GM15510 (cell line): Measurements from ENCODE around the gene TRIM5.

Experiments
- POLR2A ChIP-seq: IDR thresholded peaks from 3 replicates; pipeline ENCODE4 v1.6.1; 2011; ENCODE audit warnings: borderline replicate concordance; ENCODE audit not compliant: insufficient read length; ENCODE audit errors: extremely low read depth

Gene TRIM5

DNA sequence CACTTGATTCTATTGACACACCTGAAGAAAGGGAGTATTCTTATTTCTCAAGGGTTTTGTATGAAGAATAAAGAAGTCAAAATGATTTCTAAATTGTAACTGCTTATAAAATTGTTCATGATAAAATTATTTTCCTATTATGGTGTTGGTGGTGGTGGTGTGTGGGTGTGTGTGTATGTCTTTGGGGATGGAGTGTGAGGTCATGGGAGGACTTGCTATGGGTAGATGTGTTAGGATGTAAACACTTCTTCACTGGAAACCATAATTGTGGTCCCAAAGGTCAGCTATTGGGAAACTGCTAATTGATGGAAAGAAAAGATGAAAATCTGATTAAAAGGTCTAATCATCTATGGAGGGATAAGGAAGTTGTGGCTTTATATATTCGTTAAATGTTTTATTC, 9.8 kb upstream of the TRIM5 start:
- TF ChIP-seq POLR2A, result no peak

DNA sequence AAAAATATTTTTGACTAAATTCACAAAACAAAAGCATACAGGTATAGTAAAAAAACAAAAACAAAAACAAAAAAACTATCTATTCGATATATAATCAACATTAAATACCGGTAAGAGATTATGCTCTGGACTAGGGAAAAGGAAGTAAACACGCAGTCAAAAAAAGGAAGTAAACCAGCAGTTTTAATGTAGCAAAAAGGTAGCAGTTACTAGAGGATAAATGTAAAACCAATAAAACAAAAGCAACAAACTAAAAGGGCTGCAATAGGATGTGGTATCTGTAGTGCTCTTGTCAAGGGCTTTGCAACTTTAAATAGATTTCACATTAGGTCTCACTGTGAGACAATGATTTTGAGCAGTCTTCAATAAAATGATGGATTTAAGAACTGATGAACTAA, 7.1 kb upstream of the TRIM5 start:
- no peak for TF ChIP-seq POLR2A

DNA sequence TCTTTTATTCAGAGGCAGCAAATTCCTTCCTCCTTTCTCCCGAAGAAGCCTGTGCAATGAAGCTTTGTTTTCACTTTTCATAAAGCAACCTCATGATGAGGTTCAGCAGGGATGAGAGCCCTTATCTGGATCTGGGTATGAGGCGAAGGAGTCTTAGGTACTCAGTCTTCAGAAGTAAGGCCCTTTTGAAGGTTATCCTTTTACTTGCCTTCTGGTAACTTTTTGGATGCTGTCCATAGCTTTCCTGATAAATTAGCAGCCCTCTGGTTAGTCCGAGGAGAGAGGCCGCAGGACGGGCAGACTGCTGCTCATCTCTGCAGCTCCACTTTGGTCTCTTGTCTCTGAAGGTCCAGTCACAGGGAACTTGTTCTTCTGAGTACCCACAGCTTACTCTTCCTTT, 5.9 kb upstream of the TRIM5 start:
- TF ChIP-seq POLR2A, result no peak

DNA sequence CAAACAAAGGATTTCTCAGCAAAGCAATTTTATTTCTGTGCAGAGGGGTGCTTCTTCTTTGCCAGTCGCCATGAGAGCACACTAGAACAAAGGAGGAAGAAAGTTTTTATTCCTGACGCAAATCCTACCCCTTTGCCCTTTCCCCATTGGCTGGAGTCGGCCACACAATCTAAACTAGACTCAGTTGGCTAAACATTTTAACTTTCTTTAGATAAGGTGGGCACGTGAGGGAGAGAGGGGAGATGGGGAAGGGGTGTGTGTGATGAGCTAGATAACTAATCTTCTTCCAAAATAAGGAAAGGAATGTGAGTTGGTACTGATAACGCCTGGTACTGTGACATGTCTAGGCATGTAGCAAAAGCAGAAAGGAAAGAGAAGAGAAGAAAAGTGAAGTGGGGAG, 5.3 kb upstream of the TRIM5 start:
- no peak for TF ChIP-seq POLR2A

DNA sequence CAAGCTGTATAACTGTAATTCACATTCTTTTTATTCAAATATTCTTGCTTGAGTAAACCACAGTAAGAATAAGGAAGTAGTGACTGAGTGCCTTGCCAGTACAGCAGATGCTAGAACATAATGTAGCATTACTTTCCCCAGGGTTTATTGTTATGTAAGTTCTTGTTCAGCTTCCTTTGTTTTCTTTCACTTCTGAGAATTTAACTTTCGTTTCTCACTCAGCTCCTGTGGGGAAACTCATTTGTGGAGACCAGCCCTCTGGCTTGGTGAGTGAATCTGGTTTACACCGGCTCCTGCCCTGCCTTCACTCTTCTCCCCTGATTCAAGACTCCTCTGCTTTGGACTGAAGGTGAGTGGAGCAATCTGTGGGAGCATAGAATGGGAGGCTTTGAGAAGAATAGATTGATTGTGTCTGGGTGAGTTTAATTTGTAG, 4.7 kb upstream of the TRIM5 start, which contains the start of gene TRIM22:
Gene TRIM22, plus strand, starts transcription at position 240 of the 433 bp plus-strand sequence. CDS start 6,443 bp downstream, outside the sequence.
- peak; percentile 58 for TF ChIP-seq POLR2A

DNA sequence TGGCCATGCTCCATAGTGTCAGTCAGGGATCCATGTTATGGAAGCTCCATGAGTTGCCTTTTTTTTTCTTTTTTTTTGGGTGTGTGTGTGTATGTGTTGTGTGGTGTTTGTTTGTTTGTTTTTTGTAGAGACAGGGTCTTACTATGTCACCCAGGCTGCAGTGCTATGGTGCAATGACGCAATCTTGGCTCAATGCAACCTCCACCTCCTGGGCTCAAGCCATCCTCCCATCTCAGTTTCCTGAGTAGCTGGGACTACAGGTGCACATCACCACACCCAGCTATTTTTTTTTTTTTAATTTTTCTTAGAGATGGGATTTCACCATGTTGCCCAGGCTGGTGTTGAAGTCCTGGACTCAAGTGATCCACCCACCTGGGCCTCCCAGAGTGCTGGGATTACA, 3.6 kb upstream of the TRIM5 start:
- no peak for TF ChIP-seq POLR2A

DNA sequence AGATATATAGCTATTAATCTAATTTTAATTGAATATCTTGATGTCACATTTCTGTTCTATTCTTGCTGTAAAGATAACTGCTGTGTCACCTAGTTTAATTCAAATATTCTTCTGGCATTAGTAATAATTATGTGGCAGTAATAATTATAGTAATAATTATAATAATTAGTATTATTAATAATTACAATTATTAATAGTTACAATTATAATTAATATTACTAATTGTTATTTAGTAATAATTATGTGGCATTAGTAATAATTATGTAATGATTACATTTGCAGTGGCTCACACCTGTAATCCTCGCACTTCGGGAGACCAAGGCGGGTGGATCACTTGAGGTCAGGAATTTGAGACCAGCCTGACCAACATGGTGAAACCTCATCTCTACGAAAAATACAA, 1.6 kb upstream of the TRIM5 start:
- TF ChIP-seq POLR2A, result no peak

DNA sequence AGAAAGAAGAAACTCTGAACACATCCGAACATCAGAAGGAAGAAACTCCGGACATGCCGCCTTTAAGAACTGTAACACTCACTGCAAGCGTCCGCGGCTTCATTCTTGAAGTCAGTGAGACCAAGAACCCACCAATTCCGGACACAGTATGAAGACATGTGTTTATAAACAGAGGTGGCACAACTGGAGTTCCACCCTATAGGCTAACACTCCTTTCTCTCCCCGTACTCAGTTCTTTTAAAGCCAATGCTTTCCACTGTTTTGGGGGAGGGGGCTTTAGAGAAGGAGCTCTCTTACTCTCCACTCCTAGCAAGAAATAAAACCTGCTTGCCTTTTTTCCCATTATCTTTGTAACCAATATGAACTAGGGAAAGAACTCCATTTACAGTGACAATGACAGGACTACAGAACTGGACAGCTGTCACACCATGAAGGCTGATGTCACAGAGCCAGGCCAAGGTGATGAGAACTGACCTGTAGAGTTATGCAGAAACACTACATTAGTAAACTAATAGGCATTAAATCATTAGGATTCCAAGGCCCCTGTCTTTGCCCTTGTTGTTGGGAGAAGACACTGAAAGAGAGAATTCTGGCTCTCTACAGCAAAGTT, 733 bp downstream of the TRIM5 start:
- no peak for TF ChIP-seq POLR2A

DNA sequence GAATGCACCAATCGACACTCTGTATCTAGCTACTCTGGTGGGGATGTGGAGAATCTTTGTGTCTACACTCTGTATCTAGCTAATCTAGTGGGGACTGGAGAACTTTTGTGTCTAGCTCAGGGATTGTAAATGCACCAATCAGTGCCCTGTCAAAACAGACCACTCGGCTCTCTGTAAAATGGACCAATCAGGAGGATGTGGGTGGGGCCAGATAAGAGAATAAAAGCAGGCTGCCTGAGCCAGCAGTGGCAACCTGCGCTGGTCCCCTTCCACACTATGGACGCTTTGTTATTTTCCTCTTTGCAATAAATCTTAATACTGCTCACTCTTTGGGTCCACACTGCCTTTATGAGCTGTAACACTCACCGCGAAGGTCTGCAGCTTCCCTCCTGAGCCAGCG, 1.3 kb downstream of the TRIM5 start:
- TF ChIP-seq POLR2A, result peak; percentile 32

DNA sequence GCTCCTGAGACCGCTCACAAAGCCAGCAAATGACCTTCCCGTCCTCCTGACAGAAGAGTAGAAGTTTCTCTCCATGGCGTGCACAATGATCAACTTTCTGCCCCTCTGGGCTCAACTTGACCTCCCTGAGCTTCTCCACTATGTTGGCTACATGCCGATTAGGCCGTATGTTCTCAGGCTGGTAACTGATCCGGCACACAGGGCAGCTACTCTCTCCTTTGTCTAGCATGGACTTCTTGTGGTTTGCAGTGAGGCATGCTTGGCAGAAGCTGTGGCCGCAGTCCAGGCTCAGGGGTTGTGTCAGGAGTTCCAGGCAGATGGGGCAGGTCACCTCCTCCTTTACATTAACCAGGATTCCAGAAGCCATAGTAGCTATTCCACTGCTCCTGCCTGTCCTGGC, 5.1 kb downstream of the TRIM5 start:
- no peak for TF ChIP-seq POLR2A

DNA sequence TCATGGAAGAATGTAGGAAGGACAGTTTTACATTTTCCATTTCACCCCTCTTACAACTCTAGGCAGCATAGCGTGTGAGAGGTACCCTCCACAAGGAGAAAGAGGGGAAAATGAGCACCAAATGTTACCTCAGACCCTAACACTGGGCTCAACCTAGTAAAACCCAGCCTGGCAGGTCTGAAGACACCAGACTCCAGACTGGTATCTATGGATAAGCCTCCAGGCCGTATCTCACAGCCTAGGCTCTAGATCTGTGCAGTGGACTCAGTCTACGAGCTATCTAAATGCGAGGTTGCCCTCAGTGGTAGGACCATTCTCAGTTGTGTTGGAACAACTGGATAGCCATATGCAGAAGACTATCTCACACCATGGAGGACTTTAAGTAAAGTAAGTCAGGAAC, 10.5 kb downstream of the TRIM5 start:
- TF ChIP-seq POLR2A, result no peak

DNA sequence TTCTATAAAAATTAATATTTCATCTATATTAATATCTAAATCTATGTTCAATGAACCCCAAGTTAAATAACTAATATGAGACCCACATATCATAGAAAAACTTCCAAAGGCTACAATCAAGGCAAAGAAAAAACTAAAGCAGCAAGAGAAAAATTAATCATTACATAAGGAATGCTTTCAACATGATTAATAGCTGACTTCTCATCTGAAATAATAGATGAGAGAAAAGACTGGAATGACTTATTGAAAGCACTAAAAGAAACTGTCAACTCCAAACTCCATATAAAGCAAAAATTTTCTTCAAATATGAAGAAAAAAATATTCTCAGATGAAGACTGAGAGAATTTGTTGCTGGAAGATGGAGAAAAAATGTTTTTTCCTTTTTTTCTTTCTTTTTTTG, 13.0 kb downstream of the TRIM5 start:
- TF ChIP-seq POLR2A, result no peak

DNA sequence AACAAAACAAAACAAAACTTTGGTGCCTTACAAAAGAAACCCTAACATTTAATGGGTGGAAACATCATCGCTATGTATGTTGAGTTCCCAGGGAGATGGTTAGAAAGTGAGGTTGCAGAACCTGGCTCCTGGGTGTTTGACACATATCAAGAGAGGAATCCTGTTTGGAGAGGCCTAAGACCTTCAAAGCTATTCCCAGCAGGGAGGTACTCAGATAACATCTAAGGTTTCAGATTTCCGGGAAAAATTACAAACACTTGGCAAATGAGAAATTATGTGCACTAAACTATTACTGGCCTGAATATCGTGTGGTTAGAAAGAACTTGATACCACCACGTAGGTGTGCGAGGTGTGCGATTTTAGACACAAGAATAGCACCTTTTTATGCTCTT, 18.5 kb downstream of the TRIM5 start:
- no peak for TF ChIP-seq POLR2A

DNA sequence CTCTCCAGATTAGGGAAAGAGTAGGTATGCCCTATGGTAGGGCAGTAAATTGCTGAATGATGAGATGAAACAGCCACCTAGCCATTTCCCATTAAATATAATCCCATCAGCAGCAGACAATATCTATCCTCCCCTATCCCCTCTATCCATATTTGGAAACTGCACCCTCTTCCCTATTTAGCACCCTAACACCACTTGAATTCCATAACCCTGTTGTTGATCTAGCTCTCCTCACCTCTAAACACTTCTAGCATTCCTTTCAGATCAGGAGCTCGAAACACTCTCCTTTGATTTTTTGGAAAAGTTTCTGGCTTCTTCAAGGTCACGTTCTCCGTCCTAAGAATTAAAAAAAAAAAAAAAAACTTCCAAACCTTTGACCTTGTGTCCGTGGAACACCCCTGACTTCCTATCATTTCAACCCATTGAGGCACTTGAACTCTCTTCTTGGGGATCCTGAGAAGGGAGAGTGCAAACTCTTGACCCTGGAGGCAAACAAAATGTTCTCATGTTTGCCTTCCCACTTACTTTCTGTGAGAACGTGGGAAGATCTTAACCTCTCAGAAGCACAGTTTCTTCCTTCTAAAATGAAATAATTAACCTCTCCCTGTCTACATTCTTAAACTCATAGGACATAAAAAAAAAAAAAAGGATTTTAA, 19.0 kb downstream of the TRIM5 start:
- TF ChIP-seq POLR2A, result no peak

DNA sequence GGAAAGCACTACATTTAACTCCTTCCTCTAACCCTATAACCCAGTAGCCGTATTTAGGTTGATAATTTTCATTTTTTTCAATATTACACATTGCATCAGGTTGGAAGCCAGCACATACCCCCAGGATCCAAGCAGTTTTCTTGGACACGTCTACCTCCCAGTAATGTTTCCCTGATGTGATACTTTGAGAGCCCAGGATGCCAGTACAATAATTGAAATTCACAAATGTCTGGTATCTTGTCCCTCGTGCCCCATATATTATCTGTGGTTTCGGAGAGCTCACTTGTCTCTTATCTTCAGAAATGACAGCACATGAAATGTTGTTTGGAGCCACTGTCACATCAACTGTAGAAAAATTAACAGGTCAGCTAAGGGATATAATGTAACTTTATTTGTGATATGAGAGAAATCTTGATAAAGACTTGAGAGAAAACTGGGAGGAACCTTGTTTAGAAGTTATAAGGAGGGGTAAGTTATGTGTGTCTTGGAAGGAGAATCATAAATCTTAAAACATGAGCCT, 19.8 kb downstream of the TRIM5 start:
- no peak for TF ChIP-seq POLR2A

DNA sequence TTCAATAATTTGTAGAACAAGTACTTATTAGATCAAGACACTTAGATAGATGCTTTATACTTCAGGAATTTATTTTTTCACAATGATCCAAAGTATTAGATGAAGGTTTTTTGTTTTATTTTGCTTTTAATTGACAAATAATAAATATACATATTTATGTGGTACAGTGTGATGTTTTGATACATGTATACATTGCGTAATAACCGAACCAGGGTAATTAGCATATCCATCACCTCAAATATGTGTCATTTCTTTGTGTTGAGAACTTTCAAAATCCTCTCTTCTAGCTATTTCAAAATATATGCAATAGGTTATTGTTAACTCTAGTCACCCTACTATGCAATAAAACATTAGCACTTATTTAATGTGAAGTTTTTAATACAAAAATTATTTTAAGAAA, 21.4 kb downstream of the TRIM5 start:
- no peak for TF ChIP-seq POLR2A
